Esophagus muscularis mucosa (tissue), 4 donors: ENCODE data around the gene NEUROD4.

ENCODE experiments used
- CTCF ChIP-seq, 3 experiments: fragments of 200-600 bp in 2 of 3; fragments of 450-650 bp in 1 of 3; sonication (generic) in 2 of 3; IDR thresholded peaks; one replicate each; pipeline ENCODE4 v1.5.1; 2017 to 2019; ENCODE audit warnings: antibody characterized with exemption in 3 of 3, mild to moderate bottlenecking in 2 of 3, moderate library complexity in 1 of 3
- EP300 ChIP-seq: sonication (generic); formaldehyde crosslinking; IDR thresholded peaks from one replicate; pipeline ENCODE4 v1.6.1; 2017; ENCODE audit warnings: antibody characterized with exemption
- POLR2AphosphoS5 ChIP-seq, 2 donors: sonication (generic); formaldehyde crosslinking; IDR thresholded peaks; one replicate each; pipeline ENCODE4 v1.6.1; 2017; ENCODE audit warnings: antibody characterized with exemption in 2 of 2

- no peak for TF ChIP-seq EP300
- no peak for TF ChIP-seq POLR2AphosphoS5 (IDR thresholded peaks at IDR 0.05)
- TF ChIP-seq CTCF (IDR thresholded peaks at IDR 0.05) = no peak
These were observed 39.4 kb upstream of the NEUROD4 start for GRCh38 chr12:54980341-54980740.
